Measurements from ENCODE around the gene CACNA1D.

The CACNA1D gene

DNA sequence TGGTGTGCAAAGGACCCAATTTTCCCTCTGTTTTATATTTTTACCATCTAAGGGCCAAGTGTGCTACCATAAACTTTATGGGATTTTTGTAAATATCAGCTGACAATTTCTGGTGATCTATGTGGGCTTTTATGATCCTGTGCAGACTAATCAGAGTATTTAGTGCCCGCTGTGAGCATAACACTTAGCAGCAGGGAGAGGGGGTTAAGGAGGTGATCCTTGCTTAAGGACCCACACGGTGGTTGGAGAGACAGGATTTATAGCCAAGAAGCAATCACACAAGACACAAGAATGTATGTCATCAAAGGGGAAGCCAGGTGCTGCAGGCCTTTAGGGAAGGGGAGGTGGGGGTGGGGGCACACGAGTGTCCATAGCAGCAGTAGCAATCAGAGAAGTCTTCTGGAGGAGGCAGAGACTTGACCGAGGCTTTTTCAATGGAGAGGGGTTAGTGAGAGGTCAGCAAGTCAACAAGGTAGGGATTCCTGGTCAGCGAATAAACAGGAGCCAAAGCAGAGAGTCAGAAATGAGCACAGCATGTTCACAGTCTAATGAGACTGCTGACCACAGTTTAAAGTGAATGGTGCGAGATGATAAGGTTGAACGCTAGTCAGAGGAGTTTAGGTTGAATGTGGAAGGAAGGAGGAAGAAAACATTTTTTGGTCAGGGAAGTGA, 4.5 kb upstream of the CACNA1D start:
- TF ChIP-seq, protein P1, sequence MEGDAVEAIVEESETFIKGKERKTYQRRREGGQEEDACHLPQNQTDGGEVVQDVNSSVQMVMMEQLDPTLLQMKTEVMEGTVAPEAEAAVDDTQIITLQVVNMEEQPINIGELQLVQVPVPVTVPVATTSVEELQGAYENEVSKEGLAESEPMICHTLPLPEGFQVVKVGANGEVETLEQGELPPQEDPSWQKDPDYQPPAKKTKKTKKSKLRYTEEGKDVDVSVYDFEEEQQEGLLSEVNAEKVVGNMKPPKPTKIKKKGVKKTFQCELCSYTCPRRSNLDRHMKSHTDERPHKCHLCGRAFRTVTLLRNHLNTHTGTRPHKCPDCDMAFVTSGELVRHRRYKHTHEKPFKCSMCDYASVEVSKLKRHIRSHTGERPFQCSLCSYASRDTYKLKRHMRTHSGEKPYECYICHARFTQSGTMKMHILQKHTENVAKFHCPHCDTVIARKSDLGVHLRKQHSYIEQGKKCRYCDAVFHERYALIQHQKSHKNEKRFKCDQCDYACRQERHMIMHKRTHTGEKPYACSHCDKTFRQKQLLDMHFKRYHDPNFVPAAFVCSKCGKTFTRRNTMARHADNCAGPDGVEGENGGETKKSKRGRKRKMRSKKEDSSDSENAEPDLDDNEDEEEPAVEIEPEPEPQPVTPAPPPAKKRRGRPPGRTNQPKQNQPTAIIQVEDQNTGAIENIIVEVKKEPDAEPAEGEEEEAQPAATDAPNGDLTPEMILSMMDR (IDR thresholded peaks at IDR 0.05; ENCODE audit: low read depth, low read length) = no peak
- DNase-seq (ENCODE audit: extremely low read depth, low read depth) = no peak

DNA sequence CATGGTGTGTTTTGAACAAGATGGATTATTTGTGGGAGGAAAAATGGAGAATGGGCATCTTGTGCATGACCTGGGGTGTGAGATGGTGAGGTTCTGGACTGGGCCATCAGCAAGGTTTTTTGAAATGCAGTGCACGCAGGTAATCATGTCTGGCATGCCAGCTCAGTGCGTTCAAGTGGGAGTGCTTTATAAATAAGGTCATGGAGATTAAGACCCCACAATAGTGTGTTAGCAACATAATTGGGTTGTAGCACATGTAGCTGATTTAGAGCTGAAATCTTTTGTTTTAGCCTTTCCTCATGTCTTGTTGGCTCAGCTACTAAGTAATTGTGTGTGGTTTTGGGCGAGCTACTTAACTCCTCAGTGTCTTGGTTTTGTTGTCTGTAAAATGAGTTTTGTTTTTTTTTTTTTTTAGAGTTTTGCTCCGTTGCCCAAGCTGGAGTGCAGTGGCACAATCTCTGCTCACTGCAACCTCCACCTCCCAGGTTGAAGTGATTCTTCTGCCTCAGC, 3.9 kb upstream of the CACNA1D start:
- DNase-seq (ENCODE audit: extremely low read depth, low read depth) = no peak
- TF ChIP-seq, protein P1 (IDR thresholded peaks at IDR 0.05; ENCODE audit: low read depth, low read length) = no peak

DNA sequence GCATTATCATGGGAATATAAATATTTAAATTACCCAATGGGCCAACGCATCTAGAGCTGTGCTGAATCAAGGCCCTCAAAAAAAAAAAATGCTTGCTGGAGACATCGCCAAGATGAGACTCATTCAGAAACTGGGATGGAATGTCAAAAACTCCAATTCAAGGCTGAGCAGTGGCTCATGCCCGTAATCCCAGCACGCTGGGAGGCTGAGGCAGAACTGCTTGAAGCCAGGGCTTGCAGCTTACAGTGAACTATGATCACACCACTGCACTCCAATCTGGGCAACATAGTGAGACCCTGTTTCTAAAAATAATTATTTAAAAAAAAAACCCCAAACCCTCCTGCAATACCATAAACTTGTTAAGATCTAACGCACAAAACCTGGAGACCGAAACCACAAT, 3.1 kb upstream of the CACNA1D start:
- DNase-seq (ENCODE audit: extremely low read depth, low read depth) = no peak
- TF ChIP-seq, protein P1 (IDR thresholded peaks at IDR 0.05; ENCODE audit: low read depth, low read length) = no peak

DNA sequence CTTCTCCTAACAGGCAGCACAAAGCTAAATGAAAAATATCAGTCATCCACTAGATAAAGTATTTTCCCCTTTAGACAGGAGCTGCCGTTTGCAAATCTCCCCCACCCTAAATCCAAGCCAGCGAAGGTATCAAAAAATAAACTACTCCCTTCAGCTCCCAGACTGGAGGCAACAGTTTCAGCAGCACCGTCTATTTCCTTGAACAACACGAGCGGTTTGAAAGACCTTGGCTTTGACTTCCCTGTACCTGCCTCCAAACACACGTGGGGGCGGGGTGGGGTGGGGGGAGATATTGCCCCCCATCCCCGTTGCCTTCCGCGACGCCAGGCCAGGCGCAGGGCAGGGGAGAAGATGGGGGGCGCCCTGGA, 832 bp upstream of the CACNA1D start:
- TF ChIP-seq, protein P1 (IDR thresholded peaks at IDR 0.05; ENCODE audit: low read depth, low read length) = no peak

DNA sequence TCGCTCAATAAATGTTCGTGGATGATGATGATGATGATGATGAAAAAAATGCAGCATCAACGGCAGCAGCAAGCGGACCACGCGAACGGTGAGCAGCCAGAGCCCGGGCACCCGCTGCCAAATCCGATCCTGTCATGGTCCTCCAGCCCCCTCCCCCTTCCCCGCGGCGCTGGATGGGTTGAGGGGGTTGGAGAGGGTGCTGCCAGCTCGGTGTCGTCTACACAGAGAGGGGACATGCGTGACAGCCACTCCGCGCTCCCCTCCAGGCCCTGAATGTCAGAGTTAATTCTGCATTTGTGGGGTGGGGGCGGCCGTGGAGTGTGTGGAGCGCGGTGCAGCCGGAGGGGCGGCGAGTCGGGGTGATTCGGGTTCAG, 722 bp downstream of the CACNA1D start:
- TF ChIP-seq, protein P1 (IDR thresholded peaks at IDR 0.05; ENCODE audit: low read depth, low read length) = no peak
- DNase-seq (ENCODE audit: extremely low read depth, low read depth) = no peak

More for the DNA sequence above, 832 bp upstream of the CACNA1D start:
- no peak for DNase-seq (ENCODE audit: extremely low read depth, low read depth)

DNA sequence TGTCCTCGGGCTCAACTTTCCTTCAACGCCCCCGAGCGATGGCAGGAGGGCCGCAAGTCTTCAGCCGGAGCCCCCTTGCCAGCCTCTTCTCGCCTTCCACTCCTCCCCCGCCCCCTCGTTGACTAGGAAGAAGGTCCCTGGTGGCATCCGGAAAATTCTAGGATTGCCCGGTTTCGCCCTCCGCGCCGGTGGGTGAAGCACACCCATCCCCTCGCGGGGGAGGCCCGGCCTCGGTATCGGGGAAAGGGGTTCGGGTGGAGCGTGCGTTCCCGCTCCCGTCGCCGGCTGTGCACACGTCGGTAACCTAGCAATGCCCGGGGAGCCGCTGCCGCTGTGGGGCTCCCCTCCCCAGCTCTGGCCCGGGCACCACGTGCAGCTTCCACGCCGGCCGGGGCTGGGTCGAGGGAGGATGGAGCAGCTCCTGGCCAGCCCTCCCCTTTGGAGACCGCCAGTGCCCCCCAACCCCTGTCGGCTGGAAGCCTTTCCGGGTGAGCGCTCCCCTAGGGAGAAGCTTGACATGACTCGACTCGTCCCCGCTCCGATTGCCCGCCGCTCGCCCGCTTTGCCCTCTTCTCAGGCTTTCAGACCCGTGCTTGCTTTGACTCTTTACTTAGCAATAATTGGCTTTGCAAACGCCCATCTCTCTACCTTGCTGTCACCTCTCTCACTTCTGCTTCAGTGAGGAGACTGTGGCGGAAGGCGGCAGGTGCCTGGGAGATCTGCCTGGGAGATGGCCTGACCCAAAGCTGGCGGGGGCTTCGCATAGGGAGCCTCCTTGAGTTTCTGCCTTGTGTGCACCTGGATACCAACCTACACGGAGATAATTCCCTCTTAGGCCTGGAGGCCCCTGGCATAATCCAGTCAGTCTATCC, 1.3 kb downstream of the CACNA1D start:
- TF ChIP-seq, protein P1 (IDR thresholded peaks at IDR 0.05; ENCODE audit: low read depth, low read length) = no peak
- no peak for DNase-seq (ENCODE audit: extremely low read depth, low read depth)

DNA sequence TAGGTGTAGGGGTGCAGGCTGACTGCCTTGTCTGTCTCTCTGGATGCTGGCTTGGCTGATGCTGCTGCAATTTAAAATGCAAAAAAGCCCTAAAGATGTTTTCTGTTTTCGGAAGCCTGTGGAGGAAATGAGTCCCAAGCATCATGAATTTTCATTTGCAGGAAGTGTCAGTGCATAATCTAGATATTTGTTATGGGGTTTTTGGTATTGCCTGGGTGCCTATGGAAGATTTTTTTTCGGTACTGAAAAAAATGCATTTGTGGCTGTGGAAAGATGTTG, 1.9 kb downstream of the CACNA1D start:
- no peak for DNase-seq (ENCODE audit: extremely low read depth, low read depth)
- TF ChIP-seq, protein P1 (IDR thresholded peaks at IDR 0.05; ENCODE audit: low read depth, low read length) = no peak

Measured in AG09319 (cell line).